HCT116 (cell line): Measurements from ENCODE around the gene TCL1B. TPM values are rescaled to one million over a fixed set of nuclear protein-coding genes. Genes with fewer than 3 reads are reported as not detected.

Experiments used
- ATAC-seq: fragments of 200-7000 bp; cut with Tn5 transposase; 2 replicates; pipeline ENCODE4 v1.9.1; 2020; ENCODE audit warnings: mild to moderate bottlenecking, moderate library complexity
- BruUV-seq: library from RNA; stranded (reverse); fragments of 400-500 nt; replicated peaks from 2 replicates; lab custom pipeline; 2021; lab: Mats Ljungman, UMichigan
- CTCF ChIA-PET: fragments of 300-600 bp; sonication (Branson Sonifier 250); formaldehyde crosslinking; loops from one replicate; lab custom pipeline; 2021; ENCODE audit warnings: antibody characterized with exemption; lab: Charles Lee
- POLR2A ChIA-PET: fragments of 300-600, 350-600 bp; sonication (Branson Sonifier 250); formaldehyde crosslinking; loops from one replicate; lab custom pipeline; 2021; ENCODE audit warnings: antibody characterized with exemption; lab: Charles Lee
- RAD21 ChIA-PET, 2 experiments: fragments of 300-600 bp; sonication (Branson Sonifier 250); formaldehyde crosslinking; loops; one replicate each; lab custom pipeline; 2023; ENCODE audit warnings: low total read pairs in 2 of 2; ENCODE audit not compliant: uncharacterized antibody in 2 of 2, unreplicated experiment in 2 of 2, low non-redundant PET in 1 of 2; lab: Charles Lee
- DNase-seq: peaks from one replicate; pipeline ENCODE4 v3.0.0-alpha.2; 2010; ENCODE audit warnings: low read depth, low spot score
- H2AFZ ChIP-seq: fragments of 200-600 bp; shearing (Covaris generic), sonication (generic); 2 replicates; pipeline ENCODE4 v1.6.1; 2017; ENCODE audit warnings: low read depth, mixed run types, mixed read lengths, antibody characterized with exemption, low read length; ENCODE audit not compliant: poor library complexity, severe bottlenecking
- H3K27ac ChIP-seq: 2 replicates; pipeline ENCODE4 v1.5.1; 2012; ENCODE audit warnings: low read depth, low read length
- H3K27me3 ChIP-seq: fragments of 200-600 bp; sonication (generic); 2 replicates; pipeline ENCODE4 v1.6.1; 2016; ENCODE audit warnings: mixed run types, low read length, mixed read lengths; ENCODE audit not compliant: insufficient read depth
- H3K36me3 ChIP-seq, 2 experiments: fragments of 200-500 bp in 1 of 2; fragments of 200-600 bp in 1 of 2; sonication (Bioruptor generic) in 1 of 2; sonication (generic) in 1 of 2; 2 replicates each; pipeline versions ENCODE4 v1.5.1 to v1.6.1; 2014 to 2016; ENCODE audit warnings: low read length in 2 of 2, inconsistent platforms in 1 of 2, mixed read lengths in 1 of 2, mixed run types in 1 of 2; ENCODE audit not compliant: insufficient read depth in 2 of 2, control insufficient read depth in 1 of 2
- H3K4me1 ChIP-seq, 2 experiments: fragments of 200-600 bp in 1 of 2; sonication (generic) in 1 of 2; 2 replicates each; pipeline versions ENCODE4 v1.5.1 to v1.6.1; 2012 to 2017; ENCODE audit warnings: low read length in 2 of 2, inconsistent platforms in 1 of 2, mild to moderate bottlenecking in 1 of 2, mixed read lengths in 1 of 2, mixed run types in 1 of 2, moderate library complexity in 1 of 2; ENCODE audit not compliant: insufficient read depth in 2 of 2, control insufficient read depth in 1 of 2
- H3K4me2 ChIP-seq: fragments of 200-600 bp; sonication (generic); 2 replicates; pipeline ENCODE4 v1.6.1; 2017; ENCODE audit warnings: mixed run types, low read length, mixed read lengths
- H3K4me3 ChIP-seq, 2 experiments: fragments of 200-600 bp in 1 of 2; sonication (generic) in 1 of 2; replicated peaks in 1 of 2; 2 replicates each; pipeline ENCODE4 v1.5.1; 2011 to 2016; ENCODE audit warnings: low read length in 2 of 2, control low read depth in 1 of 2, low read depth in 1 of 2, mild to moderate bottlenecking in 1 of 2, mixed read lengths in 1 of 2, mixed run types in 1 of 2
- H3K79me2 ChIP-seq: fragments of 200-600 bp; sonication (generic); 2 replicates; pipeline ENCODE4 v1.6.1; 2017; ENCODE audit warnings: mild to moderate bottlenecking, mixed run types, low read length, moderate library complexity, mixed read lengths; ENCODE audit not compliant: insufficient read depth
- H3K9ac ChIP-seq: fragments of 200-600 bp; sonication (generic); 2 replicates; pipeline ENCODE4 v1.6.1; 2016; ENCODE audit warnings: low read length, mixed read lengths
- H3K9me2 ChIP-seq: fragments of 200-600 bp; sonication (generic), shearing (Covaris generic); 2 replicates; pipeline ENCODE4 v1.6.1; 2017; ENCODE audit warnings: mixed run types, mild to moderate bottlenecking, moderate library complexity; ENCODE audit not compliant: insufficient read depth
- H3K9me3 ChIP-seq, 2 experiments: fragments of 200-500 bp in 1 of 2; fragments of 200-600 bp in 1 of 2; sonication (Bioruptor generic) in 1 of 2; sonication (generic) in 1 of 2; 2 replicates each; pipeline ENCODE4 v1.6.1; 2014 to 2017; ENCODE audit warnings: low read length in 2 of 2, mixed read lengths in 2 of 2, inconsistent platforms in 1 of 2, low read depth in 1 of 2, mild to moderate bottlenecking in 1 of 2, mixed run types in 1 of 2, moderate library complexity in 1 of 2; ENCODE audit not compliant: control insufficient read depth in 1 of 2, insufficient read depth in 1 of 2
- H4K20me1 ChIP-seq: fragments of 200-600 bp; sonication (generic), shearing (Covaris generic); 2 replicates; pipeline ENCODE4 v1.6.1; 2017; ENCODE audit warnings: mixed run types, mild to moderate bottlenecking, moderate library complexity; ENCODE audit not compliant: insufficient read depth
- CBX3 ChIP-seq: IDR thresholded peaks from 2 replicates; pipeline ENCODE4 v1.6.1; 2012; ENCODE audit warnings: low read depth
- CTCF ChIP-seq, 3 experiments: fragments of 200-600 bp in 1 of 3; sonication (generic) in 1 of 3; IDR thresholded peaks in 2 of 3; conservative IDR thresholded peaks in 1 of 3; 2 replicates each; pipeline ENCODE4 v1.5.1; 2012 to 2017; ENCODE audit warnings: low read depth in 2 of 3, low read length in 2 of 3, antibody characterized with exemption in 1 of 3, borderline replicate concordance in 1 of 3, control low read depth in 1 of 3, mild to moderate bottlenecking in 1 of 3, mixed read lengths in 1 of 3, mixed run types in 1 of 3, moderate library complexity in 1 of 3; ENCODE audit not compliant: insufficient read depth in 1 of 3
- EGR1 ChIP-seq: IDR thresholded peaks from 2 replicates; pipeline ENCODE4 v1.6.1; 2012; ENCODE audit warnings: low read depth
- JUND ChIP-seq: IDR thresholded peaks from 2 replicates; pipeline ENCODE4 v1.6.1; 2012
- POLR2A ChIP-seq: IDR thresholded peaks from 2 replicates; pipeline ENCODE4 v1.7.0; 2011; ENCODE audit warnings: borderline replicate concordance; ENCODE audit not compliant: insufficient read depth, insufficient read length; ENCODE audit errors: extremely low read depth
- POLR2AphosphoS5 ChIP-seq: IDR thresholded peaks from 2 replicates; pipeline ENCODE4 v1.6.1; 2011; ENCODE audit warnings: mild to moderate bottlenecking, low read depth, low read length, moderate library complexity
- SIN3A ChIP-seq: IDR thresholded peaks from 2 replicates; pipeline ENCODE4 v1.6.1; 2012; ENCODE audit warnings: low read depth
- SP1 ChIP-seq: IDR thresholded peaks from 2 replicates; pipeline ENCODE4 v1.6.1; 2012; ENCODE audit warnings: low read depth
- SRF ChIP-seq: IDR thresholded peaks from 2 replicates; pipeline ENCODE4 v1.6.1; 2012; ENCODE audit warnings: low read depth
- ZFX ChIP-seq: fragments of 450-650 bp; IDR thresholded peaks from 2 replicates; pipeline ENCODE4 v1.6.1; 2017
- ZNF274 ChIP-seq: fragments of 200-500 bp; sonication (Bioruptor generic); IDR thresholded peaks from 2 replicates; pipeline ENCODE4 v1.6.1; 2014; ENCODE audit warnings: mild to moderate bottlenecking, low read depth, low read length, inconsistent platforms
- intact Hi-C: fragments of 100-400 bp; cut with micrococcal nuclease; formaldehyde crosslinking; loops from 2 replicates; pipeline ENCODE4 v1.10.0; 2022
- total RNA-seq: library from RNA; stranded (reverse); gene quantifications from one replicate; pipeline ENCODE4 v1.2.1, GENCODE V29; 2021; ENCODE audit not compliant: unreplicated experiment
- TF ChIP-seq, protein P1 (sequence below): IDR thresholded peaks from 2 replicates; pipeline ENCODE4 v1.6.1; 2012; ENCODE audit warnings: low read depth

The TCL1B gene
- total RNA-seq, 1 experiment from 2014 or later, result not detected

DNA sequence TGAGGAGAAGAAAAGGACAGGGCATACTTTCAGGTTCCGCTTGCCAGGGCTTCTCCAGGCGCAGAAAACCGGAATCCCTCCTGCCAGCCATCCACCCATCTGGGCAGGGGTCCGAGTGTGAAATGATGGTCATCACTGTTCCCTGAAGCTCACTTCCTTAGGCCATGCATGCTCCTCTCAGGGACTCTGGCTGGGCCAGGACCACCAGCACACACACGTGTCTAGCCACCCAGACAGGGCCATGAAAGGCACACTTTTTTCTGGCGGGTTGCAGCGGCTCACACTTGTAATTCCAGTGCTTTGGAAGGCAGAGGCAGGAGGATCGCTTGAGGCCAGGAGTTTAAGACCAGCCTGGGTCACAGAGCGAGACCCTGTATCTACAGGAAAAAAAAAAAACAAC lies 26.2 kb downstream of the TCL1B start:
- TF ChIP-seq, protein P1, sequence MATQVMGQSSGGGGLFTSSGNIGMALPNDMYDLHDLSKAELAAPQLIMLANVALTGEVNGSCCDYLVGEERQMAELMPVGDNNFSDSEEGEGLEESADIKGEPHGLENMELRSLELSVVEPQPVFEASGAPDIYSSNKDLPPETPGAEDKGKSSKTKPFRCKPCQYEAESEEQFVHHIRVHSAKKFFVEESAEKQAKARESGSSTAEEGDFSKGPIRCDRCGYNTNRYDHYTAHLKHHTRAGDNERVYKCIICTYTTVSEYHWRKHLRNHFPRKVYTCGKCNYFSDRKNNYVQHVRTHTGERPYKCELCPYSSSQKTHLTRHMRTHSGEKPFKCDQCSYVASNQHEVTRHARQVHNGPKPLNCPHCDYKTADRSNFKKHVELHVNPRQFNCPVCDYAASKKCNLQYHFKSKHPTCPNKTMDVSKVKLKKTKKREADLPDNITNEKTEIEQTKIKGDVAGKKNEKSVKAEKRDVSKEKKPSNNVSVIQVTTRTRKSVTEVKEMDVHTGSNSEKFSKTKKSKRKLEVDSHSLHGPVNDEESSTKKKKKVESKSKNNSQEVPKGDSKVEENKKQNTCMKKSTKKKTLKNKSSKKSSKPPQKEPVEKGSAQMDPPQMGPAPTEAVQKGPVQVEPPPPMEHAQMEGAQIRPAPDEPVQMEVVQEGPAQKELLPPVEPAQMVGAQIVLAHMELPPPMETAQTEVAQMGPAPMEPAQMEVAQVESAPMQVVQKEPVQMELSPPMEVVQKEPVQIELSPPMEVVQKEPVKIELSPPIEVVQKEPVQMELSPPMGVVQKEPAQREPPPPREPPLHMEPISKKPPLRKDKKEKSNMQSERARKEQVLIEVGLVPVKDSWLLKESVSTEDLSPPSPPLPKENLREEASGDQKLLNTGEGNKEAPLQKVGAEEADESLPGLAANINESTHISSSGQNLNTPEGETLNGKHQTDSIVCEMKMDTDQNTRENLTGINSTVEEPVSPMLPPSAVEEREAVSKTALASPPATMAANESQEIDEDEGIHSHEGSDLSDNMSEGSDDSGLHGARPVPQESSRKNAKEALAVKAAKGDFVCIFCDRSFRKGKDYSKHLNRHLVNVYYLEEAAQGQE, result no peak
- TF ChIP-seq CBX3 (no peak), SIN3A (no peak), SP1 (no peak), SRF (no peak), POLR2AphosphoS5 (no peak), EGR1 (no peak), CTCF (IDR thresholded peaks at IDR 0.05 in 2 of 3, conservative IDR thresholded peaks at IDR 0.05 in 1 of 3; ENCODE audit: borderline replicate concordance in 1 of 3, insufficient read depth in 1 of 3, low read depth in 2 of 3, low read length in 2 of 3) (no peak), ZFX (no peak), JUND (no peak), ZNF274 (no peak), POLR2A (no peak)
- no TSS peak for BruUV-seq
- no peak overlapping the region for H3K4me3 ChIP-seq
- RAD21 ChIA-PET, result no interaction called here
- H3K79me2 ChIP-seq, result no peaks in the 10 kb centered on the region
- ATAC-seq, result no peak
- no peak overlapping the region for H3K27ac ChIP-seq
- H3K36me3 ChIP-seq, result no peaks in the 10 kb centered on the region
- H2AFZ ChIP-seq, result no peak overlapping the region
- no peak overlapping the region for H3K4me2 ChIP-seq
- no peak overlapping the region for H3K9ac ChIP-seq
- no peaks in the 10 kb centered on the region for H4K20me1 ChIP-seq
- no peaks in the 10 kb centered on the region for H3K4me1 ChIP-seq
- no peaks in the 10 kb centered on the region for H3K9me3 ChIP-seq
- intact Hi-C loops, result no loop called here
- POLR2A ChIA-PET, result no interaction called here
- H3K27me3 ChIP-seq, result peaks cover 34% of the 10 kb centered on the region
- no peak for DNase-seq
- CTCF ChIA-PET, result no interaction called here
- H3K9me2 ChIP-seq, result no peaks in the 10 kb centered on the region
